OCI-LY7 (cell line): ENCODE results near the gene RSPH9. TPM values are rescaled to one million over a fixed set of nuclear protein-coding genes. Genes with fewer than 3 reads are reported as not detected.

Experiments used
- BruUV-seq: library from RNA; stranded (reverse); fragments of 400-500 nt; replicated peaks from 2 replicates; lab custom pipeline; 2021; lab: Mats Ljungman, UMichigan
- CTCF ChIA-PET: fragments of 300-600 bp; sonication (Branson Sonifier 250); formaldehyde crosslinking; loops from one replicate; lab custom pipeline; 2022; ENCODE audit warnings: antibody characterized with exemption; ENCODE audit not compliant: unreplicated experiment; lab: Charles Lee
- POLR2A ChIA-PET: fragments of 300-600 bp; sonication (Branson Sonifier 250); formaldehyde crosslinking; loops from one replicate; lab custom pipeline; 2022; ENCODE audit warnings: antibody characterized with exemption; lab: Charles Lee
- DNase-seq: peaks from one replicate; pipeline ENCODE4 v3.0.0-alpha.2; 2015; ENCODE audit warnings: low spot score
- H2AFZ ChIP-seq: fragments of 200-600 bp; sonication (generic), shearing (Covaris generic); 2 replicates; pipeline ENCODE4 v1.6.1; 2014; ENCODE audit warnings: mild to moderate bottlenecking, antibody characterized with exemption, low read length, moderate library complexity
- H3K27ac ChIP-seq: fragments of 200-600 bp; sonication (generic); 2 replicates; pipeline ENCODE4 v1.5.1; 2014; ENCODE audit warnings: mixed run types, low read depth, mild to moderate bottlenecking, moderate library complexity, low read length, inconsistent platforms; ENCODE audit not compliant: poor library complexity, severe bottlenecking
- H3K36me3 ChIP-seq: fragments of 200-600 bp; sonication (generic); 2 replicates; pipeline ENCODE4 v1.6.1; 2014; ENCODE audit warnings: mild to moderate bottlenecking, antibody characterized with exemption, low read length, moderate library complexity, mixed read lengths; ENCODE audit not compliant: insufficient read depth
- H3K4me1 ChIP-seq: fragments of 200-600 bp; sonication (generic); 2 replicates; pipeline ENCODE4 v1.5.1; 2014; ENCODE audit warnings: mild to moderate bottlenecking, low read length; ENCODE audit not compliant: insufficient read depth, poor library complexity, severe bottlenecking
- H3K4me2 ChIP-seq: fragments of 200-600 bp; sonication (generic); 2 replicates; pipeline ENCODE4 v1.6.1; 2014; ENCODE audit warnings: mild to moderate bottlenecking, low read length
- H3K4me3 ChIP-seq: fragments of 200-600 bp; sonication (generic); 2 replicates; pipeline ENCODE4 v1.5.1; 2014; ENCODE audit warnings: mild to moderate bottlenecking, low read depth, low read length; ENCODE audit not compliant: poor library complexity, severe bottlenecking
- H3K79me2 ChIP-seq: fragments of 200-600 bp; sonication (generic); 2 replicates; pipeline ENCODE4 v1.6.1; 2016; ENCODE audit warnings: low read depth, mild to moderate bottlenecking, low read length, moderate library complexity, mixed read lengths; ENCODE audit not compliant: insufficient read depth
- H3K9me2 ChIP-seq: fragments of 200-600 bp; sonication (generic); 2 replicates; pipeline ENCODE4 v1.6.1; 2016; ENCODE audit warnings: mild to moderate bottlenecking, low read length, mixed read lengths; ENCODE audit not compliant: insufficient read depth
- H3K9me3 ChIP-seq: fragments of 200-600 bp; sonication (generic); 2 replicates; pipeline ENCODE4 v1.6.1; 2014; ENCODE audit warnings: mild to moderate bottlenecking, mixed run types, low read length, mixed read lengths
- H4K20me1 ChIP-seq: fragments of 200-600 bp; sonication (generic); 2 replicates; pipeline ENCODE4 v1.6.1; 2014; ENCODE audit warnings: mild to moderate bottlenecking, antibody characterized with exemption, low read length, moderate library complexity, mixed read lengths; ENCODE audit not compliant: insufficient read depth
- CTCF ChIP-seq: fragments of 200-600 bp; sonication (generic); conservative IDR thresholded peaks from 2 replicates; pipeline ENCODE4 v1.5.1; 2014; ENCODE audit warnings: mild to moderate bottlenecking, antibody characterized with exemption, low read length, moderate library complexity, mixed read lengths
- EZH2phosphoT487 ChIP-seq: fragments of 200-600 bp; sonication (generic); IDR thresholded peaks from 2 replicates; pipeline ENCODE4 v1.6.1; 2018; ENCODE audit warnings: low read depth, borderline replicate concordance, mild to moderate bottlenecking, mixed run types, antibody characterized with exemption, low read length, moderate library complexity, mixed read lengths
- intact Hi-C: fragments of 100-400 bp; cut with micrococcal nuclease; formaldehyde crosslinking; loops from one replicate; pipeline ENCODE4 v1.10.0; 2022; ENCODE audit not compliant: unreplicated experiment
- total RNA-seq, 2 experiments: library from RNA; depleted of rRNA in 1 of 2; stranded (reverse); fragments of >200 nt in 1 of 2; shearing (Covaris generic) in 1 of 2; gene quantifications; 2 replicates each; pipeline ENCODE4 v1.2.3, GENCODE V29; 2014 to 2022

The RSPH9 gene
- total RNA-seq, 2 experiments from 2014 or later: 0.28 TPM; not detected in 1

DNA sequence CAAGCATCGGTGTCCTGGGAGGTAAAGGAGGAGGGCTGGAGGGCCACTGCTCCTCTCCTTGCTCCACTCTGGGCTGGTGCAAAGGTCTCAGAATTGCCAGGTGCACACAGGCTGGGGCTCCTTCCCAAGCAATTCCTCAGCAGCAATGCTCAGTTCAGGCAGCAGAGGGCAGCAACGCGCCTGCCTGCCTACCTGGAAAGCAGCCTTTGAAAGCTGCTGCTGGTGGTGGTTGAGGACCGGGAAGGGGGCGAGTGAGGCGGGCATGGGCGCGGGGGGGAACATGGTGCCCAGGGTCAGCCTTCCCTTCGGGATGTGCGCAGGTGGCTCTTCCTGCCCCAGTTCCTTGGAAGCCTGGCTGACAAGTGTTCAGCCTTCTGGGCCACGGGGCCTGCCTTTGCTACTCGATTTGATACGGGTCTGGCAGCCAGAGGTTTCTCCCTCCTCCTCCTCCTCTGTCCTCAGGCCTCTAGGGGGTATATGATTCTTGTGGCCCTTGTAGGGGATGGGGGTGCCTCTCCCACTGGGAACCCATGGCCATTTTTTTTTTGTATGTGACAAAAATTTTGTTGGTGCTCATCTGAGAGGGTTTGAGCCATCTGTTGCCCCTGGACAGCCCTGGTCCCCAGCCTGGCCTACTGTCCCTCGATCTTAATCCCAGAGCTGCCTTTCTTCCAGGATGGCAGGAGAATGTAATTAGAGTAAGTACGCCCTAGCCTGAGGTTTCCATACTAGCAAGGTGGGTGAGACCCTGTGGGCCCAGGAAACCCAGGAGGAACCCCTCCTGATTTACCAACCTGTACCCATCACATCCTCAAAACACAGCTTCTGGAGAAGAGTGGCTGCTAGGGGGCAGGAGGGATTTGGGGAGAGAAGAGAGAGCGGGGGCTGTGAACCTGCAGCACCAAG lies 22.7 kb downstream of the RSPH9 start:
- H4K20me1 ChIP-seq: no peaks in the 10 kb centered on the region
- no peak overlapping the region for H2AFZ ChIP-seq
- no TSS peak for BruUV-seq
- no peaks in the 10 kb centered on the region for H3K79me2 ChIP-seq
- H3K36me3 ChIP-seq: peaks cover 26% of the 10 kb centered on the region
- CTCF ChIA-PET: interaction anchor here (0.6 to 1.7 kb wide), 6 partner anchors 20 to 411 kb away, joined by 3 to 7 read pairs (median 3); partner anchors contain the start of gene MRPS18A
- POLR2A ChIA-PET: interaction anchor here (0.6 to 1.2 kb wide), 2 partner anchors 20 to 55 kb away, joined by 3 read pairs; partner anchors contain the start of gene MRPS18A
- TF ChIP-seq EZH2phosphoT487 (no peak), CTCF (peak; percentile 90)
- DNase-seq: peak; percentile 78
- intact Hi-C loops: loop anchor here (1.0 to 5.0 kb wide), 10 partner anchors 39 to 412 kb away; no protein-coding TSS in a partner anchor
- H3K4me1 ChIP-seq: peaks cover 10% of the 10 kb centered on the region
- H3K9me2 ChIP-seq: no peaks in the 10 kb centered on the region
- H3K4me3 ChIP-seq: no peak overlapping the region
- H3K9me3 ChIP-seq: no peaks in the 10 kb centered on the region
- H3K4me2 ChIP-seq: peak overlapping the region; percentile 39; the same call in 1 of the 2 replicates
- no peak overlapping the region for H3K27ac ChIP-seq

DNA sequence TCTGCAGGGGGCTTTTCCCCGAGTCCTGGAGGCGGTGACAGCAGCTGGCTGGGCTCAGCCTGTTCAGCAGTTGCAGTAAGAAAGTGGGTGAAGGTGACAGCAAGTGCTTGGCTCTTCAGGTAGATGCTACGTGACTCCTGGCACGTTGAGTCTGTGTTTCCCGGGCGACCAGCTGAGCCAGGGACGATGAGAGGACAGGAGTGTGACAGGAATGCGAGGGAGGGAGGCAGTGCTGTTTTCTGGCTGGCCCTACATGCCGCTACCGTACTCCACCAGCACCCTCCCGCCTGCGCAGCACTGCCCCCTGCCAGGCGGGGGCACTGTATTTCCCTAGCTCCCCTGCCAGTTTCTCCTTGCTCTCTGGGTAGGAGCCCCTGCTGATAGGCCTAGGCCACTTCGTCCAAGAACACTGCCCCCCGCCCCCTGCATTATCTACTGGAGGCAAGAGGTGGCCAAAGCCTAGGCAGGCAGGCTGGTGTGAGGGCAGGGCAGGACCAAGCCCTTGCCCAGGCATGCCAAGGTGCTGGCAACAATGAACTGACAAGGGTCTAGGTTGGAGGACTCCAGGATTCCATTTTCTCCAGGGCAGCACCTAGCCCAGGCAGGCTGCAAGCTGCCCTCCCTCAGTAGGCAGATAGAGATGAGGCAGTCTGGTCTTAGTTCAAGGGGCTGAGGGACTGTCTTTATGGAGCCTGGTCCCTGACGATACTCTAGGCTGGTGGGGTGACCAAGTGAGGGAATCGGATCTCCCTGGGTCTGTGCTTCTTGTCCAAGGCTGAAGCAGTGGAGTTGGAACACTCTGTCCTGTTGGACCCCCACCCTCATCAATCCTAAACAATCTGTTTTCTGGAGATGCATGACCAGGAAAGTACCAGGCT lies 23.6 kb downstream of the RSPH9 start:
- H3K4me3 ChIP-seq: no peak overlapping the region

More for the DNA sequence above, 23.6 kb downstream of the RSPH9 start:
- Histone ChIP-seq H3K9me3 (no peaks in the 10 kb centered on the region), H3K27ac (no peak overlapping the region), H3K4me1 (peaks cover 10% of the 10 kb centered on the region), H3K4me2 (no peak overlapping the region; the same call in 1 of the 2 replicates), H3K79me2 (no peaks in the 10 kb centered on the region), H2AFZ (no peak overlapping the region), H3K9me2 (no peaks in the 10 kb centered on the region), H4K20me1 (no peaks in the 10 kb centered on the region), H3K36me3 (peaks cover 30% of the 10 kb centered on the region)
- peak; percentile 75 for DNase-seq
- no peak for TF ChIP-seq EZH2phosphoT487
- peak; percentile 83 for TF ChIP-seq CTCF
- intact Hi-C loops: loop anchor here (1.0 to 5.0 kb wide), 3 partner anchors 38 to 334 kb away; no protein-coding TSS in a partner anchor
- ChIA-PET CTCF (interaction anchor here (0.6 to 1.7 kb wide), 4 partner anchors 19 to 410 kb away, joined by 3 to 7 read pairs (median 4); partner anchors contain the start of gene MRPS18A), POLR2A (interaction anchor here (0.5 to 1.2 kb wide), 4 partner anchors 19 to 477 kb away, joined by 3 to 4 read pairs (median 3); partner anchors contain the start of gene MRPS18A)
- BruUV-seq: no TSS peak
